Esophagus muscularis mucosa (tissue), 3 donors: ENCODE results near the gene CIC.

Experiments
- POLR2AphosphoS5 ChIP-seq, 2 donors: sonication (generic); formaldehyde crosslinking; IDR thresholded peaks; one replicate each; pipeline ENCODE4 v1.6.1; 2017; ENCODE audit warnings: antibody characterized with exemption in 2 of 2
- TF ChIP-seq, protein P1 (sequence below), 3 experiments: fragments of 200-600 bp in 2 of 3; fragments of 450-650 bp in 1 of 3; sonication (generic) in 2 of 3; IDR thresholded peaks; one replicate each; pipeline ENCODE4 v1.5.1; 2017 to 2019; ENCODE audit warnings: antibody characterized with exemption in 3 of 3, mild to moderate bottlenecking in 2 of 3, moderate library complexity in 1 of 3

DNA sequence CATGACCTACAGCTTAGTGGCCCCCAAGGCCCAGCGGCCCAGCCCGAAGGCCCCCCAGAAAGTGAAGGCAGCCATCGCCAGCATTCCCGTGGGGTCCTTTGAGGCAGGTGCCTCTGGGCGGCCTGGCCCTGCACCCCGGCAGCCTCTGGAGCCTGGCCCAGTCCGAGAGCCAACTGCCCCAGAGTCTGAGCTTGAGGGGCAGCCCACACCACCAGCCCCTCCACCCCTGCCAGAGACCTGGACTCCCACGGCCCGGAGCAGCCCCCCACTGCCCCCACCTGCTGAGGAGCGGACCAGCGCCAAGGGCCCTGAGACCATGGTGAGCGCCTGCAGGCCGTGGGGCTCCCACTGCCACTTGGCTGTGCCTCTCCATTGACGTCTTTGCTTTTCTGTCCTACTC lies 23.9 kb downstream of the CIC start:
- TF ChIP-seq, protein P1, sequence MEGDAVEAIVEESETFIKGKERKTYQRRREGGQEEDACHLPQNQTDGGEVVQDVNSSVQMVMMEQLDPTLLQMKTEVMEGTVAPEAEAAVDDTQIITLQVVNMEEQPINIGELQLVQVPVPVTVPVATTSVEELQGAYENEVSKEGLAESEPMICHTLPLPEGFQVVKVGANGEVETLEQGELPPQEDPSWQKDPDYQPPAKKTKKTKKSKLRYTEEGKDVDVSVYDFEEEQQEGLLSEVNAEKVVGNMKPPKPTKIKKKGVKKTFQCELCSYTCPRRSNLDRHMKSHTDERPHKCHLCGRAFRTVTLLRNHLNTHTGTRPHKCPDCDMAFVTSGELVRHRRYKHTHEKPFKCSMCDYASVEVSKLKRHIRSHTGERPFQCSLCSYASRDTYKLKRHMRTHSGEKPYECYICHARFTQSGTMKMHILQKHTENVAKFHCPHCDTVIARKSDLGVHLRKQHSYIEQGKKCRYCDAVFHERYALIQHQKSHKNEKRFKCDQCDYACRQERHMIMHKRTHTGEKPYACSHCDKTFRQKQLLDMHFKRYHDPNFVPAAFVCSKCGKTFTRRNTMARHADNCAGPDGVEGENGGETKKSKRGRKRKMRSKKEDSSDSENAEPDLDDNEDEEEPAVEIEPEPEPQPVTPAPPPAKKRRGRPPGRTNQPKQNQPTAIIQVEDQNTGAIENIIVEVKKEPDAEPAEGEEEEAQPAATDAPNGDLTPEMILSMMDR (IDR thresholded peaks at IDR 0.05) = no peak
- no peak for TF ChIP-seq POLR2AphosphoS5 (IDR thresholded peaks at IDR 0.05)
